Osteoblast (primary cell): ENCODE results near the gene STIP1. TPM values are rescaled to one million over a fixed set of nuclear protein-coding genes. Genes with fewer than 3 reads are reported as not detected.

Experiments
- DNase-seq: peaks from one replicate; pipeline ENCODE4 v3.0.0; 2011; ENCODE audit warnings: low spot score, mixed read lengths; ENCODE audit not compliant: insufficient read length; ENCODE audit errors: missing footprints
- H2AFZ ChIP-seq: 2 replicates; pipeline ENCODE4 v1.6.0; 2011; ENCODE audit warnings: mild to moderate bottlenecking, low read length
- H3K27ac ChIP-seq: 2 replicates; pipeline ENCODE4 v1.5.1; 2011; ENCODE audit warnings: mild to moderate bottlenecking, low read depth, low read length, moderate library complexity
- H3K27me3 ChIP-seq: 2 replicates; pipeline ENCODE4 v1.6.0; 2012; ENCODE audit warnings: mild to moderate bottlenecking, control low read depth, inconsistent platforms, low read length, moderate library complexity; ENCODE audit not compliant: insufficient read depth
- H3K36me3 ChIP-seq: 2 replicates; pipeline ENCODE4 v1.5.1; 2011; ENCODE audit warnings: mild to moderate bottlenecking, low read length, control low read depth, moderate library complexity; ENCODE audit not compliant: insufficient read depth
- H3K4me1 ChIP-seq: 2 replicates; pipeline ENCODE4 v1.5.1; 2011; ENCODE audit warnings: mild to moderate bottlenecking, low read length, control low read depth, moderate library complexity; ENCODE audit not compliant: insufficient read depth
- H3K4me2 ChIP-seq: 2 replicates; pipeline ENCODE4 v1.6.0; 2011; ENCODE audit warnings: mild to moderate bottlenecking, low read length; ENCODE audit not compliant: insufficient read depth
- H3K4me3 ChIP-seq: fragments of 200-600 bp; sonication (generic); 3 replicates; pipeline ENCODE4 v1.5.1; 2012; ENCODE audit warnings: mild to moderate bottlenecking, low read length, inconsistent platforms; ENCODE audit not compliant: insufficient read depth
- H3K79me2 ChIP-seq: 2 replicates; pipeline ENCODE4 v1.6.0; 2012; ENCODE audit warnings: mild to moderate bottlenecking, low read length, control low read depth, inconsistent platforms; ENCODE audit not compliant: insufficient read depth
- H3K9me3 ChIP-seq: 2 replicates; pipeline ENCODE4 v1.5.1; 2011; ENCODE audit warnings: low read depth, low read length, control low read depth
- H4K20me1 ChIP-seq: 2 replicates; pipeline ENCODE4 v1.6.0; 2012; ENCODE audit warnings: mild to moderate bottlenecking, low read length, control low read depth; ENCODE audit not compliant: insufficient read depth
- total RNA-seq: library from RNA; depleted of rRNA; stranded (reverse); fragments of >200 nt; gene quantifications from 2 replicates; pipeline ENCODE4 v1.2.3, GENCODE V29; 2012
- TF ChIP-seq, protein P1 (sequence below): IDR thresholded peaks from 2 replicates; pipeline ENCODE4 v1.5.1; 2011; ENCODE audit warnings: mild to moderate bottlenecking, low read depth, low read length, moderate library complexity; ENCODE audit errors: extremely low read depth

Gene STIP1
- total RNA-seq, 1 donor, result 94.5 TPM

DNA sequence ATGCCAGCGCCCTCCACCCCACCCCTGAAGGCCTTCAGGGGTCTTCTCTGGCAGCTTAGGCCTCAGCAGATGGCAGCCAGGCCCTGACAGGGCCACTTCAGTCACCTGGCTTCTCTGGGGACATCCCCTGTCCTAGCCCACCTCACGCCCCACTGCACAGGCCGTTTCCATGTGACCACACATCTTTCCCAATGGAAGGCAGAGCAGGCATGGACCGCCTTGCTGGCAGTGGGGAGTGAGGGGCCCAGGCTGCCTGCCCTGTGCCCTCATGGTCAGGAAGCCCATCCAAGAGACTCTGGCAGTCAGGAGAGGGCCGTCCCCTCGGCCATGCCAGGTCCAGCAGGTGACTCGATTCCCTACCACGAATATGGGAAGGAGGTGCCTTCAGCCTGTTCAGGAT, 45.9 kb upstream of the STIP1 start:
- TF ChIP-seq, protein P1, sequence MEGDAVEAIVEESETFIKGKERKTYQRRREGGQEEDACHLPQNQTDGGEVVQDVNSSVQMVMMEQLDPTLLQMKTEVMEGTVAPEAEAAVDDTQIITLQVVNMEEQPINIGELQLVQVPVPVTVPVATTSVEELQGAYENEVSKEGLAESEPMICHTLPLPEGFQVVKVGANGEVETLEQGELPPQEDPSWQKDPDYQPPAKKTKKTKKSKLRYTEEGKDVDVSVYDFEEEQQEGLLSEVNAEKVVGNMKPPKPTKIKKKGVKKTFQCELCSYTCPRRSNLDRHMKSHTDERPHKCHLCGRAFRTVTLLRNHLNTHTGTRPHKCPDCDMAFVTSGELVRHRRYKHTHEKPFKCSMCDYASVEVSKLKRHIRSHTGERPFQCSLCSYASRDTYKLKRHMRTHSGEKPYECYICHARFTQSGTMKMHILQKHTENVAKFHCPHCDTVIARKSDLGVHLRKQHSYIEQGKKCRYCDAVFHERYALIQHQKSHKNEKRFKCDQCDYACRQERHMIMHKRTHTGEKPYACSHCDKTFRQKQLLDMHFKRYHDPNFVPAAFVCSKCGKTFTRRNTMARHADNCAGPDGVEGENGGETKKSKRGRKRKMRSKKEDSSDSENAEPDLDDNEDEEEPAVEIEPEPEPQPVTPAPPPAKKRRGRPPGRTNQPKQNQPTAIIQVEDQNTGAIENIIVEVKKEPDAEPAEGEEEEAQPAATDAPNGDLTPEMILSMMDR, result no peak
- Histone ChIP-seq H3K36me3 (no peaks in the 10 kb centered on the region), H3K79me2 (no peaks in the 10 kb centered on the region), H3K4me2 (no peak overlapping the region), H3K9me3 (no peaks in the 10 kb centered on the region), H3K27ac (no peak overlapping the region), H4K20me1 (peaks cover 5% of the 10 kb centered on the region), H3K27me3 (no peaks in the 10 kb centered on the region), H3K4me1 (no peaks in the 10 kb centered on the region), H2AFZ (no peak overlapping the region), H3K4me3 (no peak overlapping the region)
- DNase-seq, result no peak

DNA sequence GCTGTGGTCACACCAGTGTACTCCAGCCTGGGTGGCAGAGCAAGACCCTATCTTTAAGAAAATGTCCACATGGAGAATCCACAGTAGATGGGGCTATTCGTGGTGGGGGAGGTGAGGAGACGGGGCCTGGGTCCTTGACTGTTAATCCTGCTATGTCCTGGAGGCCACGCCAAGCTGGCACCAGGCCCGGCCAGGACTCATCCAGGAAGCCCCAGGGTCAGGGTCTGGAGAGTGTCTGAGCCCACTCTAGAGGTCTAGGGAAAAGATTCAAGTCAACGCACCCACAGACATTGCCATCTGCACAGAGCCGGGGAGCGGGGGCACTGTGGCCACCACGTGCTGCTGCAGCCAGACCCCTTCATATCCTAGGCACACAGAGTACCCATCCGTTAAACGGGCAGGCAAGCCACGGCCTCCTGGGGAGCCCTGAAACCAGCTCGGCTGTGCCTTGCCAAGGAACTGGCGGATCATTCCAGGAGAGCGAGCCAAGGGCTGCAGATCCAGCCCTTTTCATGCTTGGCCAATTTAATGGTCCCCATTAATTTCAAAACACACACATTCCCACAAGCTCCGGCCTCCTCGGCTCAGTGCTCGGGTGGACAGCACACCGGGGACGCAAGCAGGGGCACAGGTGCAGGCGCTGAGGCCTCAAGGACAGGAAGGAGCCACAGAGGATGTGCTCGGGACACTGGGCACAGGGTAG, 44.7 kb upstream of the STIP1 start:
- no peaks in the 10 kb centered on the region for H3K9me3 ChIP-seq
- no peak overlapping the region for H3K4me2 ChIP-seq
- no peaks in the 10 kb centered on the region for H3K79me2 ChIP-seq
- H4K20me1 ChIP-seq, result peaks cover 7% of the 10 kb centered on the region
- H3K36me3 ChIP-seq, result no peaks in the 10 kb centered on the region
- no peaks in the 10 kb centered on the region for H3K4me1 ChIP-seq
- no peak for DNase-seq
- no peak overlapping the region for H3K4me3 ChIP-seq
- no peak overlapping the region for H2AFZ ChIP-seq
- TF ChIP-seq, protein P1, result no peak
- no peaks in the 10 kb centered on the region for H3K27me3 ChIP-seq
- H3K27ac ChIP-seq, result no peak overlapping the region

DNA sequence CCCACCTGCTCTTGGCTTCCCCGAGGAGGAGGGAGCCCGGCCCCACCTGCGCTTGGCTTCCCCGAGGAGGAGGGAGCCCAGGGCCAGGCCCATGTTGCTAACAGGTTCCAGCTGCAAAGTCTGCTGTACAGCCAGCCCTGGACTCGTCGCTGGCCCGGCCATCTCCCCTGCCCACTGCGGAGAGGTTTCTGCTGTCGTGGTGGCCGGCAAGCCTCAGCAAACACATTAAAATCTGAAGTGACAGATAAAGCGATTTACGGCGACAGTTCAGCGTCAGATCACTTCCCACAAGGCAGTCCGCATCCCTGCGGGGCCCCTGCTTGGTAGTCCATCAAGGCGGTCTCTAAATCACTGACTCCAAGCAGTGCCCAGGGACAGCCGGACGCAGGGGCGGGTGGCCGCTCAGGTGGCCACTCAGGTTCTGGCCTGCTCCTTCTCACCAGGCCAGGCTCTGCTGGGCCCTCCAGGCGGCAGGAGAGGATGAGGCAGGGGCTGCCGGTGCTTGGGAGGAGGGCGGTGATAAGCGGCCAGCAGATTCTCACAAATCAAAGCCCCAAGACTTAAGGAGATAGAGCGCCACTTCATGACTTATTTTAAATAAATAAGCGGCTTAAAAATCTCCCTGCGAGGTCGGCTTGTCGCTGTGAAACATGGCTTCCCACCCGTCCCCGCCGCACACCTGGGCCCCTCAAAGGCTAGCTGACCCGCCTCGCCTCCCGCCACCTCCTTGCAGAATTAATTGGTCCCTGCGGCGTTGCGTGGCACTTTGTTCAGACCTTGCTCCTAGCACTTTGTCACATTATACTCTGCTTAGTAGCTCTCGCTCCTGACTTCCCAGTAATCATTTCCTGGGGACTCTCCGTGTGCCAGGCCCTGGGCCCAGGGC, 41.1 kb upstream of the STIP1 start:
- Histone ChIP-seq H3K4me3 (no peak overlapping the region), H3K36me3 (no peaks in the 10 kb centered on the region), H3K4me1 (peaks cover 4% of the 10 kb centered on the region), H3K79me2 (no peaks in the 10 kb centered on the region), H3K27ac (no peak overlapping the region), H3K9me3 (no peaks in the 10 kb centered on the region), H3K4me2 (no peak overlapping the region), H2AFZ (no peak overlapping the region), H4K20me1 (peaks cover 9% of the 10 kb centered on the region), H3K27me3 (no peaks in the 10 kb centered on the region)
- TF ChIP-seq, protein P1, result no peak
- no peak for DNase-seq
